Measurements from ENCODE around the gene FAM229B.

- TF ChIP-seq, protein P1, sequence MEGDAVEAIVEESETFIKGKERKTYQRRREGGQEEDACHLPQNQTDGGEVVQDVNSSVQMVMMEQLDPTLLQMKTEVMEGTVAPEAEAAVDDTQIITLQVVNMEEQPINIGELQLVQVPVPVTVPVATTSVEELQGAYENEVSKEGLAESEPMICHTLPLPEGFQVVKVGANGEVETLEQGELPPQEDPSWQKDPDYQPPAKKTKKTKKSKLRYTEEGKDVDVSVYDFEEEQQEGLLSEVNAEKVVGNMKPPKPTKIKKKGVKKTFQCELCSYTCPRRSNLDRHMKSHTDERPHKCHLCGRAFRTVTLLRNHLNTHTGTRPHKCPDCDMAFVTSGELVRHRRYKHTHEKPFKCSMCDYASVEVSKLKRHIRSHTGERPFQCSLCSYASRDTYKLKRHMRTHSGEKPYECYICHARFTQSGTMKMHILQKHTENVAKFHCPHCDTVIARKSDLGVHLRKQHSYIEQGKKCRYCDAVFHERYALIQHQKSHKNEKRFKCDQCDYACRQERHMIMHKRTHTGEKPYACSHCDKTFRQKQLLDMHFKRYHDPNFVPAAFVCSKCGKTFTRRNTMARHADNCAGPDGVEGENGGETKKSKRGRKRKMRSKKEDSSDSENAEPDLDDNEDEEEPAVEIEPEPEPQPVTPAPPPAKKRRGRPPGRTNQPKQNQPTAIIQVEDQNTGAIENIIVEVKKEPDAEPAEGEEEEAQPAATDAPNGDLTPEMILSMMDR (conservative IDR thresholded peaks at IDR 0.05; ENCODE audit: low read depth, low read length) = no peak
- no peak for TF ChIP-seq MAZ (IDR thresholded peaks at IDR 0.05; ENCODE audit: borderline replicate concordance, low read depth, low read length)
- no peak for TF ChIP-seq CHD1 (IDR thresholded peaks at IDR 0.05; ENCODE audit: low read depth, low read length)
- no peak for TF ChIP-seq ELK1 (IDR thresholded peaks at IDR 0.05; ENCODE audit: borderline replicate concordance, low read depth, low read length)
Observed at GRCh38 chr6:112041535-112041934, 45.9 kb upstream of the FAM229B start.

All from IMR-90 (cell line).